HepG2 (cell line): ENCODE data around the gene ABCB6.

Source experiments
- ATRX ChIP-seq: sonication (generic); formaldehyde crosslinking; IDR thresholded peaks from 2 replicates; pipeline ENCODE4 v1.4.0; 2020; ENCODE audit warnings: missing genetic modification reagents, borderline replicate concordance
- ZNF354B ChIP-seq: sonication (generic); formaldehyde crosslinking; IDR thresholded peaks from 2 replicates; pipeline ENCODE4 v1.8.0; 2022; ENCODE audit warnings: mild to moderate bottlenecking, missing genetic modification reagents

- TF ChIP-seq ATRX (no peak), ZNF354B (CRISPR knock-in tag) (no peak)
Measured at GRCh38 chr2:219229305-219230058, 10.7 kb upstream of the ABCB6 start, which contains the start of the genes ANKZF1 and ATG9A.
